ENCODE data around the gene CHST15.

The CHST15 gene

DNA sequence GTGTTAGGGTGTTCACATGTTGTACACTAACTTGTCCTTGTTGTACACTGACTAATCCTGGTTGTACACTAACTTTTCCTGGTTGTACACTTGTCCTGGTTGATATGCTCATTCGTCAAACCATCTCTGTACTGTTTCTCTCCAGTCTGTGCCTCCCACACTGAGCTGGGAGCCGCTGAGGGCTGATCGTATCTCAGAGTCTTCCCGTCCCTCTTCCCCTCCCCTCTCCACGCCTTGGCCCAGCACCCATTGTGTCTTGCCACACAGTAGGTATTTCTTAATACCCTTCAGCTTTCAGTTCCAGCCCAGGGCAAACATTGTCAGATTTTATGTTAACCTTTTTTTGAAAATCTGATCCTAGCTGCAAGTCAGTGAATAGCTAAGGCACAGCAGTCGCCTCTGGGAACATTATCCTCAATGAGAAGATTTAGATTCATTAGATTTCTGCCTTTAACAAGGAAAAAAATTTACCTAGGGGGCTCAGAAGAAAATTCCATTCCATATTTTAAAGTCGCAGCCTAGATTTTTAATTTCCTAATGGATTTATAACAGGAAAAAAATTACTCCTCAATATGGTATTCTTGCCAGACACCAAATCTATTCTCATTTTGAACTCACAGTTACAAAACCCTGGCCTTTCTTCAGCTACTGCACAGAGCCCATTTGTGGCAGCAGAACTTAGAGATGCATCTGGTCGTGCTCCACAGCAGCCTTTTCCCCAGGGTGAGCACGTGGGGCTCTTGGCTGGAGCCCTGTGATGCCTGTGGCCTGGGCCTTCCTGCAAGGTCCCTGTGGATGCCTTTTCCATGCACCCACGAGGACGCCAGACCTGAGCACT, 33.0 kb upstream of the CHST15 start:
- H3K36me3 ChIP-seq (ENCODE audit: insufficient read depth, low read length) = no peaks in the 10 kb centered on the region
- H3K9me2 ChIP-seq (replicated peaks; ENCODE audit: low read depth, low read length) = no peaks in the 10 kb centered on the region
- H3K4me1 ChIP-seq (ENCODE audit: insufficient read depth, low read length, poor library complexity, severe bottlenecking) = no peaks in the 10 kb centered on the region
- H4K20me1 ChIP-seq (ENCODE audit: insufficient read depth, low read length, poor library complexity, severe bottlenecking) = no peaks in the 10 kb centered on the region
- no peak for TF ChIP-seq EZH2phosphoT487 (IDR thresholded peaks at IDR 0.05; ENCODE audit: borderline replicate concordance)
- TF ChIP-seq, protein P1, sequence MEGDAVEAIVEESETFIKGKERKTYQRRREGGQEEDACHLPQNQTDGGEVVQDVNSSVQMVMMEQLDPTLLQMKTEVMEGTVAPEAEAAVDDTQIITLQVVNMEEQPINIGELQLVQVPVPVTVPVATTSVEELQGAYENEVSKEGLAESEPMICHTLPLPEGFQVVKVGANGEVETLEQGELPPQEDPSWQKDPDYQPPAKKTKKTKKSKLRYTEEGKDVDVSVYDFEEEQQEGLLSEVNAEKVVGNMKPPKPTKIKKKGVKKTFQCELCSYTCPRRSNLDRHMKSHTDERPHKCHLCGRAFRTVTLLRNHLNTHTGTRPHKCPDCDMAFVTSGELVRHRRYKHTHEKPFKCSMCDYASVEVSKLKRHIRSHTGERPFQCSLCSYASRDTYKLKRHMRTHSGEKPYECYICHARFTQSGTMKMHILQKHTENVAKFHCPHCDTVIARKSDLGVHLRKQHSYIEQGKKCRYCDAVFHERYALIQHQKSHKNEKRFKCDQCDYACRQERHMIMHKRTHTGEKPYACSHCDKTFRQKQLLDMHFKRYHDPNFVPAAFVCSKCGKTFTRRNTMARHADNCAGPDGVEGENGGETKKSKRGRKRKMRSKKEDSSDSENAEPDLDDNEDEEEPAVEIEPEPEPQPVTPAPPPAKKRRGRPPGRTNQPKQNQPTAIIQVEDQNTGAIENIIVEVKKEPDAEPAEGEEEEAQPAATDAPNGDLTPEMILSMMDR (conservative IDR thresholded peaks at IDR 0.05; ENCODE audit: low read length) = no peak
- H2AFZ ChIP-seq (ENCODE audit: low read length) = no peak overlapping the region
- H3K9ac ChIP-seq (ENCODE audit: low read depth, low read length, poor library complexity, severe bottlenecking) = no peak overlapping the region
- H3K27me3 ChIP-seq (ENCODE audit: insufficient read depth, low read length, poor library complexity, severe bottlenecking) = no peaks in the 10 kb centered on the region
- H3K4me3 ChIP-seq (ENCODE audit: low read length, poor library complexity, severe bottlenecking) = no peak overlapping the region
- no peaks in the 10 kb centered on the region for H3K9me3 ChIP-seq (ENCODE audit: insufficient read depth, low read depth, low read length)
- H3K4me2 ChIP-seq (ENCODE audit: low read depth, low read length, poor library complexity, severe bottlenecking) = no peak overlapping the region
- no peaks in the 10 kb centered on the region for H3K79me2 ChIP-seq (ENCODE audit: insufficient read depth, low read length)
- H3F3A ChIP-seq (ENCODE audit: low read depth) = no peaks in the 10 kb centered on the region

DNA sequence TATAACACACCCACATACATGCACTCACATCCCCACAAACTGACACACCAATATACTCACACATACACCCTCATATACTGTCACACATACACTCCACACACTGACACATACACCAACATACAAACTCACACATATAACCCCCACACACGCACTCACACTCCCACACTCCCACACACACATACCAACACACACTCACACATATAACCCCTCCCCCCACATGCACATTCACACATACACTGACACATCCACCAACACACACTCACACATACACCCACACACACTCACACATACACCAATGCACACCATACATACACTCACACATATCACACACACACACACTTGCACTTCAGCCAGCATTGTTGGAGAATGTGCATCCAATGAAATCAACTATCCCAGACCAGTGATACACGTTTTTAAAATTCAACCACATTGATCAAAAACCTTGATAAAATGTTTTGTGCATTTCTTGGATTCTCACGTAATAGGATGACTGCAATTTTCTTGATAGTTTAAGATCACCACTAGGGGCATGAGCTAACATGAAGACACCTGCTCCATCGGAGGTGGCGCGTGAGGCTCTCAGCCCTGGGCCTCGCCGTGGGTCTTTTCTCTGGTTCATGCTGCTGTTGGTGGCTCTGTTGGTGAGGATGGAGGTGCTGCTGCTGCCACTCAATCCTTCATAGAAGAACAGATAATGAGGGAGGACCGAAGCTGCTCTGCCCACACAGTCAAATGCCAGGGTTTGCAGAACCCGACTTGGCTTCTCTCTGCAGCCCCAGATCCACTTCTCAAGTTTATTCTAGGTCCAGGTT, 32.1 kb upstream of the CHST15 start:
- no peaks in the 10 kb centered on the region for H3F3A ChIP-seq (ENCODE audit: low read depth)
- H3K79me2 ChIP-seq (ENCODE audit: insufficient read depth, low read length) = no peaks in the 10 kb centered on the region
- TF ChIP-seq EZH2phosphoT487 (IDR thresholded peaks at IDR 0.05; ENCODE audit: borderline replicate concordance) = no peak
- TF ChIP-seq, protein P1 (conservative IDR thresholded peaks at IDR 0.05; ENCODE audit: low read length) = peak; percentile 53
- no peak overlapping the region for H2AFZ ChIP-seq (ENCODE audit: low read length)
- H3K9me3 ChIP-seq (ENCODE audit: insufficient read depth, low read depth, low read length) = no peaks in the 10 kb centered on the region
- H3K4me3 ChIP-seq (ENCODE audit: low read length, poor library complexity, severe bottlenecking) = no peak overlapping the region
- no peaks in the 10 kb centered on the region for H3K9me2 ChIP-seq (replicated peaks; ENCODE audit: low read depth, low read length)
- H3K9ac ChIP-seq (ENCODE audit: low read depth, low read length, poor library complexity, severe bottlenecking) = no peak overlapping the region
- H3K4me2 ChIP-seq (ENCODE audit: low read depth, low read length, poor library complexity, severe bottlenecking) = no peak overlapping the region
- H3K36me3 ChIP-seq (ENCODE audit: insufficient read depth, low read length) = no peaks in the 10 kb centered on the region
- H4K20me1 ChIP-seq (ENCODE audit: insufficient read depth, low read length, poor library complexity, severe bottlenecking) = no peaks in the 10 kb centered on the region
- H3K4me1 ChIP-seq (ENCODE audit: insufficient read depth, low read length, poor library complexity, severe bottlenecking) = no peaks in the 10 kb centered on the region
- no peaks in the 10 kb centered on the region for H3K27me3 ChIP-seq (ENCODE audit: insufficient read depth, low read length, poor library complexity, severe bottlenecking)

DNA sequence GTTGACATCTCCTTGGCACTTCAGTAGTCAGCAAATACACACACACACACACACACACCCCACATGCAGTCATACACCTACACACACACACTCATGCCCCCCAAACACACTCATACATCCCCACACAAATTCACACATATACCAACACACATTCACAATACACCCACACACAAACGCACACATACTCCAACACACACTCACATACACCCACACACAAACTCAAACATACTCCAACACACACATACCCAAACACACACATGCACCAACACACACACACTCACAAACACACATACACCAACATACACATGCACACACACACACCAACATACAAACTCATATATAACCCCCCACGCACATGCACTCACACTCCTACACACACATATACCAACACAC, 31.4 kb upstream of the CHST15 start:
- no peak overlapping the region for H2AFZ ChIP-seq (ENCODE audit: low read length)
- TF ChIP-seq, protein P1 (conservative IDR thresholded peaks at IDR 0.05; ENCODE audit: low read length) = no peak
- TF ChIP-seq EZH2phosphoT487 (IDR thresholded peaks at IDR 0.05; ENCODE audit: borderline replicate concordance) = no peak
- no peak overlapping the region for H3K4me2 ChIP-seq (ENCODE audit: low read depth, low read length, poor library complexity, severe bottlenecking)
- no peaks in the 10 kb centered on the region for H3K9me3 ChIP-seq (ENCODE audit: insufficient read depth, low read depth, low read length)
- H3K9me2 ChIP-seq (replicated peaks; ENCODE audit: low read depth, low read length) = no peaks in the 10 kb centered on the region
- no peaks in the 10 kb centered on the region for H3F3A ChIP-seq (ENCODE audit: low read depth)
- H4K20me1 ChIP-seq (ENCODE audit: insufficient read depth, low read length, poor library complexity, severe bottlenecking) = no peaks in the 10 kb centered on the region
- peaks cover 4% of the 10 kb centered on the region for H3K4me1 ChIP-seq (ENCODE audit: insufficient read depth, low read length, poor library complexity, severe bottlenecking)
- H3K79me2 ChIP-seq (ENCODE audit: insufficient read depth, low read length) = no peaks in the 10 kb centered on the region
- H3K27me3 ChIP-seq (ENCODE audit: insufficient read depth, low read length, poor library complexity, severe bottlenecking) = no peaks in the 10 kb centered on the region
- H3K4me3 ChIP-seq (ENCODE audit: low read length, poor library complexity, severe bottlenecking) = no peak overlapping the region
- no peaks in the 10 kb centered on the region for H3K36me3 ChIP-seq (ENCODE audit: insufficient read depth, low read length)
- H3K9ac ChIP-seq (ENCODE audit: low read depth, low read length, poor library complexity, severe bottlenecking) = no peak overlapping the region

All from Loucy (cell line).